GM03348 (cell line): ENCODE data around the gene ZNF502.

Experiments used
- DNase-seq: peaks from one replicate; pipeline ENCODE4 v3.0.0; 2012; ENCODE audit warnings: low spot score

ZNF502 gene

GRCh38 chr3:44771424-44772098 is 59.1 kb downstream of the ZNF502 start:
- DNase-seq = no peak

- DNase-seq = no peak
Observed at GRCh38 chr3:44772099-44772442, 59.6 kb downstream of the ZNF502 start.
